ENCODE measurements around the gene PI4KA. TPM values are rescaled to one million over a fixed set of nuclear protein-coding genes. Genes with fewer than 3 reads are reported as not detected.

PI4KA gene
- total RNA-seq, 1 donor from 2014 or later: 24.4 TPM

Other genes starting within 250 kb of the PI4KA start
- not detected in 2 replicates for gene SERPIND1, start 84.7 kb downstream of the PI4KA start, total RNA-seq (ENCODE audit: low replicate concordance)
- gene SNAP29, start 196 bp upstream of the PI4KA start, total RNA-seq (ENCODE audit: low replicate concordance): 5.6 and 7.1 TPM in 2 replicates
- 91.0 and 109 TPM in 2 replicates for gene CRKL, start 58.6 kb upstream of the PI4KA start, total RNA-seq (ENCODE audit: low replicate concordance)
- gene AIFM3, start 108.4 kb upstream of the PI4KA start, total RNA-seq (ENCODE audit: low replicate concordance): 4.3 and 12.0 TPM in 2 replicates
- 21.9 and 39.4 TPM in 2 replicates for gene LZTR1, start 123.5 kb upstream of the PI4KA start, total RNA-seq (ENCODE audit: low replicate concordance)
- gene THAP7, start 143.3 kb upstream of the PI4KA start, total RNA-seq (ENCODE audit: low replicate concordance): 14.7 and 29.2 TPM in 2 replicates
- gene P2RX6, start 156.4 kb upstream of the PI4KA start, total RNA-seq (ENCODE audit: low replicate concordance): 0.36 and 0.53 TPM in 2 replicates
- gene SLC7A4, start 173.8 kb upstream of the PI4KA start, total RNA-seq (ENCODE audit: low replicate concordance): 0.34 TPM in 1 of 2 replicates, not detected in the other
- not detected in 2 replicates for gene LRRC74B, start 187.1 kb upstream of the PI4KA start, total RNA-seq (ENCODE audit: low replicate concordance)

Data from neural progenitor cell (in vitro differentiated cells).